ENCODE results near the gene C9.
"Not testable (repeated sequence)": the region's sequence is repeated elsewhere in the genome, so short reads cannot be mapped to it uniquely, and the experiment has no call there.

The C9 gene

GRCh38 chr5:39255406-39255805 lies 108.9 kb downstream of the C9 start:
- DNase-seq = no peak

- DNase-seq = no peak
Observed at GRCh38 chr5:39254671-39255070, 109.6 kb downstream of the C9 start.

- DNase-seq = no peak
Observed at GRCh38 chr5:39253196-39253595, 111.1 kb downstream of the C9 start.

GRCh38 chr5:39249564-39250274 lies 114.6 kb downstream of the C9 start:
- DNase-seq = no peak

GRCh38 chr5:39249069-39249468 lies 115.2 kb downstream of the C9 start:
- no peak for DNase-seq

GRCh38 chr5:39240750-39241149 lies 123.5 kb downstream of the C9 start:
- no peak for DNase-seq

- DNase-seq = no peak
Observed at GRCh38 chr5:39238366-39239105, 125.8 kb downstream of the C9 start.

GRCh38 chr5:39236718-39237117 lies 127.6 kb downstream of the C9 start:
- DNase-seq = no peak

- DNase-seq = no peak
Observed at GRCh38 chr5:39235648-39236047, 128.6 kb downstream of the C9 start.

- DNase-seq = not testable (repeated sequence)
Observed at GRCh38 chr5:39234494-39234893, 129.8 kb downstream of the C9 start.

Data from NCI-H1105 treated with DMSO at 0.1 percent for 48 hours (cell line).